Small intestine (tissue), 7 donors: ENCODE measurements around the gene FAM107B. TPM values are rescaled to one million over a fixed set of nuclear protein-coding genes. Genes with fewer than 3 reads are reported as not detected.

Experiments used
- DNase-seq, 2 donors: peaks; one replicate each; pipeline versions ENCODE4 v3.0.0 to v3.0.0-alpha.2; 2013
- FAIRE-seq: peaks from 2 replicates; lab custom pipeline; 2012; peaks lifted over from hg19 to GRCh38; lab: Jason Lieb, UNC
- H3K27ac ChIP-seq, 3 donors: one replicate each; pipeline ENCODE4 v1.5.1; 2013; ENCODE audit warnings: low read length in 2 of 3, mild to moderate bottlenecking in 2 of 3, control low read depth in 1 of 3, inconsistent platforms in 1 of 3, low read depth in 1 of 3, moderate library complexity in 1 of 3
- H3K27me3 ChIP-seq, 3 donors: one replicate each; pipeline ENCODE4 v1.6.1; 2013; ENCODE audit warnings: low read length in 3 of 3, inconsistent platforms in 1 of 3; ENCODE audit not compliant: control insufficient read depth in 3 of 3, insufficient read depth in 3 of 3
- H3K36me3 ChIP-seq, 3 donors: one replicate each; pipeline ENCODE4 v1.6.1; 2013; ENCODE audit warnings: low read length in 3 of 3, inconsistent platforms in 1 of 3, low read depth in 1 of 3, mild to moderate bottlenecking in 1 of 3, moderate library complexity in 1 of 3; ENCODE audit not compliant: control insufficient read depth in 3 of 3, insufficient read depth in 2 of 3
- H3K4me1 ChIP-seq, 3 donors: one replicate each; pipeline ENCODE4 v1.6.1; 2013; ENCODE audit warnings: low read length in 2 of 3, inconsistent platforms in 1 of 3, low read depth in 1 of 3, mild to moderate bottlenecking in 1 of 3, moderate library complexity in 1 of 3; ENCODE audit not compliant: control insufficient read depth in 3 of 3, insufficient read depth in 2 of 3
- H3K4me3 ChIP-seq, 3 donors: one replicate each; pipeline ENCODE4 v1.5.1; 2013; ENCODE audit warnings: low read length in 3 of 3, control low read depth in 1 of 3, inconsistent platforms in 1 of 3, low read depth in 1 of 3, mild to moderate bottlenecking in 1 of 3, moderate library complexity in 1 of 3
- H3K9me3 ChIP-seq, 2 donors: one replicate each; pipeline ENCODE4 v1.6.1; 2013; ENCODE audit warnings: low read depth in 1 of 2, low read length in 1 of 2; ENCODE audit not compliant: control insufficient read depth in 2 of 2, insufficient read depth in 1 of 2
- WGBS, 3 donors: extraction: QIAGEN DNeasy Blood & Tissue Kit; methylation state at CpG; one replicate each; pipeline ENCODE4 v1.1.7; 2013; 5-methylcytosine and 5-hydroxymethylcytosine counted together
- polyA plus RNA-seq, 4 donors: library from polyadenylated mRNA; stranded (reverse) in 3 of 4; unstranded in 1 of 4; fragments of 200-250 nt in 3 of 4; fragments of 120-200 nt in 1 of 4; gene quantifications; one replicate each; pipeline versions ENCODE4 v1.2.1 to v1.2.3, GENCODE V29; 2013
- donor health status: healthy with polysubstance abuse.
- donor health status: control.
- donor health status: control.
- donor health status: Bipolar disorder and iron deficiency.
- donor health status: healthy.

The FAM107B gene
- polyA plus RNA-seq, 4 donors = 33.3 to 50.5 (median 38.7) TPM

- DNase-seq (no peak), FAIRE-seq (no peak)
- H3K4me3 ChIP-seq = no peak overlapping the region
- H3K27ac ChIP-seq = no peak overlapping the region
- no peaks in the 10 kb centered on the region for H3K36me3 ChIP-seq
- H3K4me1 ChIP-seq = no peaks in the 10 kb centered on the region
- peaks cover 0 to 7% (median 0%) of the 10 kb centered on the region in 3 donors for H3K27me3 ChIP-seq
- 59 to 83% (median 61%) methylated on average over 7 of the region's 7 CpGs for WGBS, 3 donors
- no peaks in the 10 kb centered on the region for H3K9me3 ChIP-seq
Measured at GRCh38 chr10:14478201-14478600, 296.5 kb downstream of the FAM107B start.

GRCh38 chr10:14477408-14477710, 297.3 kb downstream of the FAM107B start:
- 58 to 73% (median 64%) methylated on average over 4 of the region's 4 CpGs for WGBS, 3 donors
- DNase-seq = no peak

GRCh38 chr10:14476641-14477407, 297.9 kb downstream of the FAM107B start:
- FAIRE-seq (no peak), DNase-seq (no peak)
- 86 to 87% (median 86%) methylated on average over 9 of the region's 9 CpGs for WGBS, 3 donors
- H3K4me3 ChIP-seq = no peak overlapping the region
- peaks cover 0 to 7% (median 0%) of the 10 kb centered on the region in 3 donors for H3K27me3 ChIP-seq
- H3K4me1 ChIP-seq = no peaks in the 10 kb centered on the region
- H3K9me3 ChIP-seq = no peaks in the 10 kb centered on the region
- H3K36me3 ChIP-seq = no peaks in the 10 kb centered on the region
- H3K27ac ChIP-seq = no peak overlapping the region

More at GRCh38 chr10:14477408-14477710, 297.3 kb downstream of the FAM107B start:
- FAIRE-seq = no peak
- H3K4me3 ChIP-seq = no peak overlapping the region
- H3K4me1 ChIP-seq = no peaks in the 10 kb centered on the region
- no peaks in the 10 kb centered on the region for H3K9me3 ChIP-seq
- peaks cover 0 to 7% (median 0%) of the 10 kb centered on the region in 3 donors for H3K27me3 ChIP-seq
- H3K27ac ChIP-seq = no peak overlapping the region
- no peaks in the 10 kb centered on the region for H3K36me3 ChIP-seq

GRCh38 chr10:14476006-14476405, 298.7 kb downstream of the FAM107B start:
- Histone ChIP-seq H3K27me3 (peaks cover 0 to 7% (median 0%) of the 10 kb centered on the region in 3 donors), H3K4me3 (no peak overlapping the region), H3K36me3 (no peaks in the 10 kb centered on the region), H3K9me3 (no peaks in the 10 kb centered on the region), H3K4me1 (no peaks in the 10 kb centered on the region), H3K27ac (no peak overlapping the region)
- 39 to 90% (median 47%) methylated on average over 5 of the region's 5 CpGs for WGBS, 3 donors
- DNase-seq = no peak
- FAIRE-seq = no peak

- 63 to 76% (median 65%) methylated on average over 3 of the region's 3 CpGs for WGBS, 3 donors
- H3K4me3 ChIP-seq = no peak overlapping the region
- H3K36me3 ChIP-seq = no peaks in the 10 kb centered on the region
- H3K27ac ChIP-seq = no peak overlapping the region
- H3K27me3 ChIP-seq = peaks cover 0 to 7% (median 0%) of the 10 kb centered on the region in 3 donors
- H3K9me3 ChIP-seq = no peaks in the 10 kb centered on the region
- FAIRE-seq = no peak
- DNase-seq = no peak
- H3K4me1 ChIP-seq = no peaks in the 10 kb centered on the region
Measured at GRCh38 chr10:14474656-14475055, 300.0 kb downstream of the FAM107B start.

GRCh38 chr10:14470920-14471319, 303.8 kb downstream of the FAM107B start:
- H3K4me1 ChIP-seq = no peaks in the 10 kb centered on the region
- H3K27me3 ChIP-seq = peaks cover 0 to 3% (median 0%) of the 10 kb centered on the region in 3 donors
- H3K9me3 ChIP-seq = peaks cover 0 to 2% of the 10 kb centered on the region in 2 donors
- WGBS, 3 donors = 90 to 96% (median 93%) methylated on average over 6 of the region's 6 CpGs
- DNase-seq = no peak
- FAIRE-seq = no peak
- no peak overlapping the region for H3K27ac ChIP-seq
- no peak overlapping the region for H3K4me3 ChIP-seq
- H3K36me3 ChIP-seq = no peaks in the 10 kb centered on the region

GRCh38 chr10:14468726-14469125, 306.0 kb downstream of the FAM107B start:
- DNase-seq (no peak), FAIRE-seq (no peak)
- Histone ChIP-seq H3K4me3 (no peak overlapping the region), H3K36me3 (no peaks in the 10 kb centered on the region), H3K27me3 (no peaks in the 10 kb centered on the region), H3K27ac (no peak overlapping the region), H3K9me3 (peaks cover 0 to 2% of the 10 kb centered on the region in 2 donors), H3K4me1 (no peaks in the 10 kb centered on the region)
- WGBS, 3 donors = 76 to 80% (median 77%) methylated on average over 3 of the region's 3 CpGs
